ENCODE data around the gene REN.

REN gene

GRCh38 chr1:204147406-204148383 is 18.4 kb downstream of the REN start:
- DNase-seq (ENCODE audit: low spot score in 2 of 2) (no peak), ATAC-seq (replicated peaks; ENCODE audit: extremely low read depth, poor library complexity, severe bottlenecking) (no peak)
- H3K9me3 Mint-ChIP-seq: no peaks in the 10 kb centered on the region
- H3K27ac Mint-ChIP-seq (ENCODE audit: low read depth): peak overlapping the region; percentile 61
- H3K4me1 Mint-ChIP-seq: peaks cover 6% of the 10 kb centered on the region
- peaks cover 21% of the 10 kb centered on the region for H3K27me3 Mint-ChIP-seq
- H3K4me3 Mint-ChIP-seq: no peak overlapping the region
- peaks cover 4% of the 10 kb centered on the region for H3K36me3 Mint-ChIP-seq (ENCODE audit: insufficient read depth)

DNA sequence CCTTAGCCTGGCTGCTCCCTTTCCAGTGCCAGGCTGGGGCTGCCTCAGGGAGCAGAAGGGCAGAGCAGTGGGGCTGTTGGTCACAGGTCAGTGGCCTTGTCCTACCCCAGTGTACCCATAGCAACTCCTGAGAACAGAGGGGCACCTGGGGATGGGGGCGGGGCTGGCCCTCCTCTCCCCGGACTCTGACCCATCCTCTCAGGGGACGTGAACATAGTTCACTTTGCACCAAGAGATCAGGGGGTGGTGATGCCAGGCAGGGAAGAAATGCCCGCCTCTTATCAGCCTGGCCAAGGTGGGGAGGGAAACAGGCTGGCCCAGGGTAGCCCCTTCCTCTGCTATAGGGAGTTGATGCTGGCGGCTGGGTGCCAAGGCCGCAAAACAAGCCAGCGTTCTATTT is 19.2 kb downstream of the REN start:
- Mint-ChIP-seq H3K4me3 (no peak overlapping the region), H3K9me3 (no peaks in the 10 kb centered on the region), H3K27ac (ENCODE audit: low read depth) (no peak overlapping the region), H3K36me3 (ENCODE audit: insufficient read depth) (peaks cover 4% of the 10 kb centered on the region), H3K4me1 (peaks cover 6% of the 10 kb centered on the region), H3K27me3 (peaks cover 22% of the 10 kb centered on the region)
- DNase-seq (ENCODE audit: low spot score in 2 of 2) (no peak), ATAC-seq (replicated peaks; ENCODE audit: extremely low read depth, poor library complexity, severe bottlenecking) (no peak)

DNA sequence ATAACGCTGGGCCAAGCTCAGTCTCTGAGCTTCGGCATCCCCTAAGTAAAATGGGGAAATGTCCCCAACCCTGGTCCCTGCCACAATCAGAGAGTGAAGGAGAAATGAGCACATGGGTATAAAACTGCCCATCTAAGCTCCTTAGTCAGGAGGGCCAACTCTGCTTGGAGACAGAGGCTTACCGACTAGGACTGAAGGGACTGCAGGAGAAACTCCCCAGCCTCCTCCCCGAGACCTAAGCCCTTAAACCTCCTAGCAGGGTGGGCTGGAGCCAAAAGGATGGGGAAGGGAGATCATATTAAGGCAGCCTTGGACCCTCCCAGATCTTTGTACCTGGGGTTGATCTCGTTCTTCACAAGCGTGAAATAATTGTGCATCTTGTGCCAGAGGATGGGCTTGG is 19.8 kb downstream of the REN start:
- H3K9me3 Mint-ChIP-seq: no peaks in the 10 kb centered on the region
- peaks cover 4% of the 10 kb centered on the region for H3K36me3 Mint-ChIP-seq (ENCODE audit: insufficient read depth)
- peaks cover 28% of the 10 kb centered on the region for H3K27me3 Mint-ChIP-seq
- DNase-seq (ENCODE audit: low spot score in 2 of 2) (no peak), ATAC-seq (replicated peaks; ENCODE audit: extremely low read depth, poor library complexity, severe bottlenecking) (no peak)
- no peak overlapping the region for H3K4me3 Mint-ChIP-seq
- H3K27ac Mint-ChIP-seq (ENCODE audit: low read depth): no peak overlapping the region
- peaks cover 6% of the 10 kb centered on the region for H3K4me1 Mint-ChIP-seq

- H3K4me3 Mint-ChIP-seq: no peak overlapping the region
- peaks cover 5% of the 10 kb centered on the region for H3K36me3 Mint-ChIP-seq (ENCODE audit: insufficient read depth)
- peaks cover 25% of the 10 kb centered on the region for H3K27me3 Mint-ChIP-seq
- peaks cover 2% of the 10 kb centered on the region for H3K4me1 Mint-ChIP-seq
- H3K9me3 Mint-ChIP-seq: no peaks in the 10 kb centered on the region
- ATAC-seq (replicated peaks; ENCODE audit: extremely low read depth, poor library complexity, severe bottlenecking) (no peak), DNase-seq (ENCODE audit: low spot score in 2 of 2) (no peak)
- H3K27ac Mint-ChIP-seq (ENCODE audit: low read depth): no peak overlapping the region
These were observed 21.1 kb downstream of the REN start for GRCh38 chr1:204145033-204145504.

DNA sequence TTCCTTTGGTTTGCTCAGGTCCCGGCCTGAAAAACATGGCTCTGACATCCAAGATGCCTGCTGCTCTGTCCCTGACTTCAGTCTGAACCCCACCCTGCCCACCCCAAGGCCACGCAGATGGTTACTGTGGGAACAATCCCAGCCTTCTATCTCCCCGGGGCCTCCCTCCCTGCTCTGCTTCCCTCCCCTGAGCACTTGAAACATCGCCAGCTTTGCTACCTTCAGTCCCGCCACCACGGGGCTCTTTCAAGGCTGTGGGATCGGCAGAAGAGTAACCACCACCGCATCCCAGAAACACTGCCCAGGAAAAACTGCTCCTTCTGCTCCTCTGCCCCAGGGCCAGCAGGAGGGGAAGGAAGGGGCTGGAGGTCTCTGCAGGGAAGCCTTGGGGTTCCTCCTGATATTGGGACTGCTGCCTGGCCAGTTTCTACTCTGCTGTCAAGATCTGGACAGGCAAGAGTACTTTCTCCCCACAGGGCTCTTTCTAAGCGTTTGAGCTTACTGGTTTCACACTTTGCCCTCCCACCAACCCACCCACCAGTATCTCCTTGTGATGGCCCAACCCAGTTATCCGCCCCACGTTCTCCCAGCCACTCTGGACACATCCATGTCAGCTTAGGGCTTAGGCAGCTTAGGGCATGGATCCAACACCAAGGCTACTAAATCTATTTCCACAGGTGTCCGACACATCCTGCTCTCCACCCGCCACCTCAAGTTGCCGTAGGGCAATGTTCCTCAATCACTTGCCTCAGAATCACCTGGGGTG is 22.7 kb downstream of the REN start:
- no peak overlapping the region for H3K4me3 Mint-ChIP-seq
- ATAC-seq (replicated peaks; ENCODE audit: extremely low read depth, poor library complexity, severe bottlenecking) (no peak), DNase-seq (ENCODE audit: low spot score in 2 of 2) (no peak)
- H3K4me1 Mint-ChIP-seq: no peaks in the 10 kb centered on the region
- H3K27me3 Mint-ChIP-seq: peaks cover 22% of the 10 kb centered on the region
- no peak overlapping the region for H3K27ac Mint-ChIP-seq (ENCODE audit: low read depth)
- H3K9me3 Mint-ChIP-seq: no peaks in the 10 kb centered on the region
- H3K36me3 Mint-ChIP-seq (ENCODE audit: insufficient read depth): peaks cover 5% of the 10 kb centered on the region

GRCh38 chr1:204142032-204142974 is 23.8 kb downstream of the REN start:
- H3K9me3 Mint-ChIP-seq: no peaks in the 10 kb centered on the region
- no peak overlapping the region for H3K27ac Mint-ChIP-seq (ENCODE audit: low read depth)
- H3K27me3 Mint-ChIP-seq: peaks cover 22% of the 10 kb centered on the region
- ATAC-seq (replicated peaks; ENCODE audit: extremely low read depth, poor library complexity, severe bottlenecking) (no peak), DNase-seq (ENCODE audit: low spot score in 2 of 2) (no peak)
- H3K4me3 Mint-ChIP-seq: no peak overlapping the region
- H3K4me1 Mint-ChIP-seq: no peaks in the 10 kb centered on the region
- peaks cover 5% of the 10 kb centered on the region for H3K36me3 Mint-ChIP-seq (ENCODE audit: insufficient read depth)

- Mint-ChIP-seq H3K4me1 (no peaks in the 10 kb centered on the region), H3K4me3 (no peak overlapping the region), H3K36me3 (ENCODE audit: insufficient read depth) (peaks cover 4% of the 10 kb centered on the region), H3K27ac (ENCODE audit: low read depth) (no peak overlapping the region), H3K27me3 (peaks cover 22% of the 10 kb centered on the region), H3K9me3 (no peaks in the 10 kb centered on the region)
- no peak for DNase-seq (ENCODE audit: low spot score in 2 of 2)
- ATAC-seq (replicated peaks; ENCODE audit: extremely low read depth, poor library complexity, severe bottlenecking): no peak
These were observed 25.0 kb downstream of the REN start for GRCh38 chr1:204141131-204141530.

DNA sequence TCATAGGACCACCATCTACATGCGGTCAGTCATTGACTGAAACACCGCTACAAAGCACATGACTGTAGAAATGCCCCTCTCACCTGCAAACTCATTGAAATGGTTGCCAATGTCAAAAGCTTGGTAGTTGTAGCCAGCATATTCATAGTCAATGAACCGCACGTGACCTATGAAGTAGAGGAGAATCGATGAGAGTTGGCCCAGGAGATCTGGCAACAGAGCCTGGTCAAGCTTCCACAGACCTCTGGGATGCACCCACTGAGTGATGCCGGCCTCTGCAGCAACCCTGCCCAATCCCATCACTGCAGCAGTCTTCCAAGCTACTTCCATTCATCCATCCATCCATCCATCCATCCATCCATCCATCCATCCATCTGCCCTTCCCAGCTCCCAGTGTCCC is 26.2 kb downstream of the REN start:
- Mint-ChIP-seq H3K4me1 (no peaks in the 10 kb centered on the region), H3K4me3 (no peak overlapping the region), H3K27ac (ENCODE audit: low read depth) (no peak overlapping the region), H3K27me3 (peaks cover 20% of the 10 kb centered on the region), H3K36me3 (ENCODE audit: insufficient read depth) (peaks cover 3% of the 10 kb centered on the region), H3K9me3 (no peaks in the 10 kb centered on the region)
- ATAC-seq (replicated peaks; ENCODE audit: extremely low read depth, poor library complexity, severe bottlenecking) (no peak), DNase-seq (ENCODE audit: low spot score in 2 of 2) (no peak)

GRCh38 chr1:204139088-204139487 is 27.0 kb downstream of the REN start:
- Mint-ChIP-seq H3K4me3 (no peak overlapping the region), H3K9me3 (no peaks in the 10 kb centered on the region), H3K27ac (ENCODE audit: low read depth) (no peak overlapping the region), H3K36me3 (ENCODE audit: insufficient read depth) (peaks cover 3% of the 10 kb centered on the region), H3K27me3 (peaks cover 12% of the 10 kb centered on the region), H3K4me1 (no peaks in the 10 kb centered on the region)
- ATAC-seq (replicated peaks; ENCODE audit: extremely low read depth, poor library complexity, severe bottlenecking): no peak
- DNase-seq (ENCODE audit: low spot score in 2 of 2): no peak

- peaks cover 8% of the 10 kb centered on the region for H3K27me3 Mint-ChIP-seq
- DNase-seq (ENCODE audit: low spot score in 2 of 2) (no peak), ATAC-seq (replicated peaks; ENCODE audit: extremely low read depth, poor library complexity, severe bottlenecking) (no peak)
- peaks cover 3% of the 10 kb centered on the region for H3K36me3 Mint-ChIP-seq (ENCODE audit: insufficient read depth)
- H3K4me1 Mint-ChIP-seq: no peaks in the 10 kb centered on the region
- no peaks in the 10 kb centered on the region for H3K9me3 Mint-ChIP-seq
- no peak overlapping the region for H3K27ac Mint-ChIP-seq (ENCODE audit: low read depth)
- no peak overlapping the region for H3K4me3 Mint-ChIP-seq
These were observed 29.3 kb downstream of the REN start for GRCh38 chr1:204136814-204137213.

DNA sequence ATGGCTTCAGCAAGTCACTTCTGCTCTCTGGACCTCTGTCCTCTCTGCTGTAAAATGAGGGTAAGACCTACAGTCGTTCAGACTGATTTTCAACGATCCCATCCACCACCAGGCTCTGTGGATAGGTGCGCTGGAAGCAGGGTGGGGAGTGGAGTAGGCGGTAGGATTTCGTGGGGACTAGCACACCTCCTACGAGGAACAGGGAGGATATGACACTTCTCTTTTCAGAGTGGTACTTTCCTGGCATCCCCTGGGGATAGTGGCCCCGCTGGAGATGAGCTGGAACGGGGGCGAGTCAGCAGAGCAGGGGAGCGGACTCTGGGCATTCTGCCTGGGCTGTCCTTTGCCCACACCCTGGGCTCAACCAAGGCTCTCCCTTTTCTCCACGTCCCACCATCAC is 32.0 kb downstream of the REN start:
- H3K27me3 Mint-ChIP-seq: no peaks in the 10 kb centered on the region
- no peak overlapping the region for H3K4me3 Mint-ChIP-seq
- H3K4me1 Mint-ChIP-seq: peaks cover 4% of the 10 kb centered on the region
- ATAC-seq (replicated peaks; ENCODE audit: extremely low read depth, poor library complexity, severe bottlenecking): no peak
- no peak overlapping the region for H3K27ac Mint-ChIP-seq (ENCODE audit: low read depth)
- DNase-seq (ENCODE audit: low spot score in 2 of 2): no peak
- no peaks in the 10 kb centered on the region for H3K9me3 Mint-ChIP-seq
- no peaks in the 10 kb centered on the region for H3K36me3 Mint-ChIP-seq (ENCODE audit: insufficient read depth)

DNA sequence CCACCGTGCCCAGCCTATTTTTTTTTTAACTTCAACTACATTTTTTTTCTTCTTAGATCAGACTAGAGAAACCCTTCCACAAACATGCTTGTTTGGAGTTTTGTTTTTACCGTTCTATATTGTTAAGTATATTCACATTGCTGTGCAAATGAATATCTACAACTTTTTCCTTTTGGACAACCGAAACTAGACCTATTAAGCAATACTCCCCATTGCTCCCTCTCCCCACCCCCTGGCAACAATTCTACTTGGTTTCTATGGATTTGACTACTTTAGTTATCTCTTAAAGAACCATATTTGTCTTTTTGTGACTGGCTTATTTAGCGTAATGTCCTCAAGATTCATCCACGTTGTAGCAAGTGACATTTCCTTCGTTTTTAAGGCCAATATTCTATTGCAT is 33.4 kb downstream of the REN start:
- ATAC-seq (replicated peaks; ENCODE audit: extremely low read depth, poor library complexity, severe bottlenecking) (no peak), DNase-seq (ENCODE audit: low spot score in 2 of 2) (no peak)
- no peaks in the 10 kb centered on the region for H3K27me3 Mint-ChIP-seq
- H3K9me3 Mint-ChIP-seq: no peaks in the 10 kb centered on the region
- H3K4me1 Mint-ChIP-seq: peaks cover 10% of the 10 kb centered on the region
- H3K4me3 Mint-ChIP-seq: no peak overlapping the region
- no peak overlapping the region for H3K27ac Mint-ChIP-seq (ENCODE audit: low read depth)
- no peaks in the 10 kb centered on the region for H3K36me3 Mint-ChIP-seq (ENCODE audit: insufficient read depth)
